H54 (cell line): ENCODE data around the gene COL4A4.

Experiments used
- DNase-seq: peaks from one replicate; pipeline ENCODE4 v3.0.0; 2011; ENCODE audit warnings: low spot score, mixed read lengths; ENCODE audit not compliant: insufficient read length
- FAIRE-seq: peaks from 3 replicates; lab custom pipeline; 2011; peaks lifted over from hg19 to GRCh38; lab: Jason Lieb, UNC
- POLR2A ChIP-seq: IDR thresholded peaks from 2 replicates; pipeline ENCODE4 v1.6.1; 2011; ENCODE audit warnings: low read depth, mild to moderate bottlenecking, low read length

The COL4A4 gene

DNA sequence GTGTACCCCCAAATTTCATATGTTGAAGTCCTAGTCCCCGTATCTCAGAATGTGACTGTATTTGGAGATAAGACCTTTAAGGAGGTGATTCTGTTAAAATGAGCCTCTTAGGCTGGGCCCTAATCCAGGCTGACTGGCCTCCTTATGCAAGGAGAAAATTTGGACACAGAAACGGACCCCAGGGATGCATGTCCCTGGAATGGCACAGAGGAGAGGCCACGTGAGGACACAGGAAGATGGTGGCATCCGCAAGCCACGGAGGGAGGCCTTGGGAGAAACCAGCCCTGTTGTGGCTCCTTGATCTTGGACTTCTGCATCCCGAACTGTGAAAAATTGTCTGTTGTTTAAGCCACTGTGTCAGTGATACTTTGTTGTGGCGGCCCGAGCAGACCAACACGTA is 150.7 kb downstream of the COL4A4 start:
- no peak for FAIRE-seq
- no peak for TF ChIP-seq POLR2A
- no peak for DNase-seq

DNA sequence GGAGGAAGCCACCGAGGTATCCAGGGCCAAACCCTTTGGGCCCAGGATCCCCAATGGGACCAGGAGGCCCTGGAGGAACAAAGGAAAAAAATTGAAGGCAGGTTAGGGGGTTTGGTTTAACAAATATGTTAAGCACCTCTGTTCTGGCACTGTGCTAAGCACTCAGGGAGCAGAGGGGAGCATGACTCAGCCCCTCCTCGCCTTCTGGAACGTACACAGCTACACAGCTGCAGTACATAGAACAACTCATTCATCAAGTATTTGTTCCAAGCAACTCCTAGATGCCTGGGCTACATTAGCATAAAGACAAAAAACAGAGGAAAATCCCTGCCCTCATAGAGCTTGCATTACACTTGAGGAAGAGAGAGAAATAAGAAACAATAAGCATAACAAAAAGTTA is 153.6 kb downstream of the COL4A4 start:
- DNase-seq (no peak), FAIRE-seq (no peak)
- no peak for TF ChIP-seq POLR2A

DNA sequence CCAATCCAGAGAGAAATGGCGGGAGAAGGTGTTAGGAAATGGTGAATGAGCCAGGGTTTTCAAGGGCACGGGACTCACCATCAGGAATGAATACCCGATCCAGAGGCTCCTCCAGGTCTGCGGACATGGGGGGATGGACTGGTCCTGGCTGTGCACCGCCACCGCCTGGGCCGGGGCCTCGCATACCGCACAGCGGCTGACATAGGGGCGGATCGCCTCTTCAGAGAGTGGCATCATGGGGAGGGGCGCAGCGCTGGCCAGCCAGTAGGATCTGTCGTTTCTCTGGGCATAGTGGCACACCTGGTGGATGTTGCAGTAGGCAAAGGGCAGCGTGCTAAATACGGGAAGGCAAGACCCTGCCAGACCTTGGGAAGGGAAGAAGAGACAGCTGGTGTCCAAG is 156.1 kb downstream of the COL4A4 start:
- no peak for FAIRE-seq
- no peak for TF ChIP-seq POLR2A

GRCh38 chr2:227007148-227007547 is 156.9 kb downstream of the COL4A4 start:
- DNase-seq, result no peak
- TF ChIP-seq POLR2A, result no peak
- no peak for FAIRE-seq

More for the DNA sequence above, 156.1 kb downstream of the COL4A4 start:
- DNase-seq, result no peak

DNA sequence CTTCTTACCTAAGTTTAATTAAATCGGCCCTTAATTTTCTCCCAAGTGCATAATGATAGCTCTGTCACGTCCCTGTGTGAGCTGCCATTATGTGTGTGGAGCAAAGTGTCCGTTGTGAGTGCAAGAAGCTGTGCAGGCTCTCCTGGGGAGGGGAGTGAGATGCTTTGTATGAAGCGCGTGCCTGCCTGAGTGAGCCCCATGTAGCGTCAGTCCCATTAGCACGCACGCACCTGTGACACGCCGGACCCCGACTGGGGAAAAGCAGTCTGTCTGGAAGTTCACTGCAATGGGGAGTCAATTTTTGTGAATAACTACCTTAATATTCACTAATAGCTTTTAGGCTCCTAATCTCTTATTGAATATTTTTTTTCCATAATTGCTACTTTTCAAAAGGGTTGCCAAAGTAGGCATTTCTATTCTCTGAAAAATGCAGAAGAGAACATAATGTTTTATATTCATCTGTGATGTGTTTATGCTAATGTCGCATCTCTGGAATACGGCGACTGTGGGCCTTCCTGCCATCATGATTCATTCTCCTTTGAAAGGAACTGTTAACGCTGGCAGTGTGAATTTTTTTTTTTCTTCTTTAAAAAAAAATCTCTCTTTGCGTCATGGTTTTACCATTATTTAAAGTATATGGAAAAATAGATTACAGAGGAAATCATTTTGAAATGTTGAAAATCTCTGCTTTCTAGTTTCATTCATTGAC is 157.7 kb downstream of the COL4A4 start:
- no peak for DNase-seq
- FAIRE-seq, result no peak

DNA sequence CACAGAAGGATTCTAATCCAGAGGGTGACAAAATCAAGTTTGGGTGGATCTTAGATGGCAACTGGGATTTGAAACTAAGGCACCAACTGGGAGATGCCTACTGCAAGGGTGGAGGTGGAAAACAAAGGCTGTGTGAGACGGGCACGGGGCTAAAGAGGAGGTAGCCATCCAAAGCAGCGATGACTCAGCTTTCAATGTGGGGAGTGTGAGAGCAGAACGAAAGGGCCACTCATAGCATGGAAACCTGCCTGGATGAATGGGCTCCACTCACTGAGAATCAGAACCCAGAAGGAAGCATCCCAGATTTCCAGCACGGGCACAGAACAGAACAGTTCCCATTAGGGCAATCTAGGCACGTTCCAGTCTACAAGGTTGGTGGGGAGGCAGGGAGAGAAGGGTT is 159.5 kb downstream of the COL4A4 start:
- TF ChIP-seq POLR2A, result no peak
- no peak for DNase-seq
- no peak for FAIRE-seq

More for the DNA sequence above, 157.7 kb downstream of the COL4A4 start:
- no peak for TF ChIP-seq POLR2A

DNA sequence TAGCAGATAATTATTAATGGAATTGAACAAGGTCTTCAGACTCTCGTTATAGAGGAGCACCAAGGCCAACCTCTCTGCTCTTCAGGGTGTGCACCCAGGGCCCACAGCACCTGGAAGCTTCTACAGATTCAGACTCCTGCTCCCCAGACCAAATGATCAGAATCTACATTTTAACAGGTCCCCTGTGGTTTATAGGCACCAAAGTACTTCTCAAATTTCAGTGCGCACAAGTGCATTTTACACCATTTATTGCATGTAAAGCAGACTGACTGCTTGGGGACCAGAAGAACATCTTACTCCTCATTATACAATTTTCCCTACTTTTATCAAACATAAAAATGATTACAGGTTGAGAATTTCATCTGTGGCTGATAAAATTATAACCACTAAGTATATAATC is 163.9 kb downstream of the COL4A4 start:
- no peak for TF ChIP-seq POLR2A
- FAIRE-seq (no peak), DNase-seq (no peak)

GRCh38 chr2:226999661-227000060 is 164.3 kb downstream of the COL4A4 start:
- no peak for DNase-seq
- FAIRE-seq, result no peak
- TF ChIP-seq POLR2A, result no peak

DNA sequence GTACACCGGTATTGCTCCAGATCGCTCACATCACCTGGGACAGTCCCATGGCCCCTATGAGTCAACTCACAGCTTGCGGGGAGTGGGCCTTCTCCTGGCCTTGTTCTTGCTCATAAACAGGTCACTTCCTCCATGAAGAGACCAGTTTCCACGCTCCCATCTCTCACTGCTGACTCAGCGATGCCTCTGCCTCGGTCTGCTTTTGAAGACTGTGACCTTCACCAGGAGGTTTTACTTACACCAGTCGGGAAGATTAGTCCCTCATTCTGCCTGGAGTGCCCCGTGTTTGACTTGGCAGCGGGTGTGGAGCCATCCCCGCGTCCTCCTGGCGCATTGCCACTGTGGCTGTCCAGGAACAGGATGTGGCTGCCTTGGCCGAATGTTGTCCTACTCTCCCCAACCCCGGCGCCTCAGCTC is 168.4 kb downstream of the COL4A4 start:
- TF ChIP-seq POLR2A, result no peak
- peak; percentile 73 for DNase-seq
- peak; percentile 86 for FAIRE-seq

- no peak for DNase-seq
- no peak for FAIRE-seq
Measured at GRCh38 chr2:226994775-226995174, 169.2 kb downstream of the COL4A4 start.

DNA sequence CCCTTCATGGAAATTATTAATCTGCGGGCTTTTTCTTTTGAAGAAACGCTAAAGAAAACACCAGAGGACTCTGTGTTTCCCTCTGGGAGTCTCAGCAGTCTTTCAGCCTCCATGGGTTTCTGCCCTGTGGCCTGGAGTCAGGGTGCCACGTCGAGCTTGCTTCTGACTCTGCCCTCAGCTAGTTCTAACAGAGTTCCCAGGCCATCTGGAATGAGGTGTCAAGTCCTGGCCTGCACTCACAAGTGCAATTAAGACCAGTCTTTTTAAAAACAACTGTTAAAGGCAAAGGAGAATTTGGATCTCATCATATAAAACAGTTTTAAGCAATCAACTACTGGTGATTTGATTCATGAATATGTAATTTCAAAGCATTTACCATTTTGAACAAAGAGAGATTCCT is 170.8 kb downstream of the COL4A4 start:
- FAIRE-seq, result no peak
- no peak for TF ChIP-seq POLR2A
- no peak for DNase-seq

More at GRCh38 chr2:226994775-226995174, 169.2 kb downstream of the COL4A4 start:
- TF ChIP-seq POLR2A, result no peak

- FAIRE-seq (no peak), DNase-seq (no peak)
- no peak for TF ChIP-seq POLR2A
Measured at GRCh38 chr2:226991663-226992062, 172.3 kb downstream of the COL4A4 start.

GRCh38 chr2:226985583-226985946 is 178.4 kb downstream of the COL4A4 start:
- no peak for TF ChIP-seq POLR2A
- no peak for DNase-seq
- no peak for FAIRE-seq

DNA sequence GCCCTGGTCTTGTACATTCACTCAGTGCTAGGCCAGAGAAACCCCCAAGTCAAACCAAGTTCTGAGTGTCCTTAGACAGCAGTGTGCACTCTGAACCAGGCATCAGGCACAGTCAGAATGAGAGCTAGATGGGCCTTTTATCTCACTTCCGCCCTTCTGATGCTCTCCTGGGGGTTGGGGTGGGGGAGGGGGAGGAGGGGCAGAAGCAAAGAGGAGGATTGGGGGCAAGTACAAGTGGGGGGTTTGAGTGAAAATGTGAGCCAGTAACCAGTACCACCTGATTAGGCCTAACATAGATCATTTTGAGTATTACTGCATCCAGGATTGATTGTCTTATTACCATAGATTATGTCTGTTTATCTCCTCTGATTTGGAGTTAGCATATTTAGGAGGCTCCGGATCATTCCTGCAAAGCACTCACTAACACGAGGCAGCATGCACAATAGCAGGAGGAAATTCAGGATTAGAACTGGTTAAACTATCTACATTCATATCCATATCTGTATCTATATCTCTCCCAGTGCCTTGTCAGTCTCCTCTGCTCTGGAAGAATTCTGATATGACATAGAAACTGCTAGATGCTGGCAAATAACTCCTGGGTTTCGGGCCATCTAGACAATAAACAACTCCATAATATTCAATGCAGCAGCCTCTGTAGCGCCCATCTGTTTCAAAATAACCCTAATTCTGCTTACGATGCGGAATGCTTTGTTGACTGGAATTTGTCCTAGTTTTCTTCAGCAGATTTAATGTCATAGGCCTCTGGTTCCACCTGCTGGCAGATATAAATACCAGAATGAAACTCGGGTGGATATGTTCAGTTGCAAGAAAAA is 179.0 kb downstream of the COL4A4 start:
- TF ChIP-seq POLR2A, result no peak
- DNase-seq (peak; percentile 39), FAIRE-seq (peak; percentile 45)

DNA sequence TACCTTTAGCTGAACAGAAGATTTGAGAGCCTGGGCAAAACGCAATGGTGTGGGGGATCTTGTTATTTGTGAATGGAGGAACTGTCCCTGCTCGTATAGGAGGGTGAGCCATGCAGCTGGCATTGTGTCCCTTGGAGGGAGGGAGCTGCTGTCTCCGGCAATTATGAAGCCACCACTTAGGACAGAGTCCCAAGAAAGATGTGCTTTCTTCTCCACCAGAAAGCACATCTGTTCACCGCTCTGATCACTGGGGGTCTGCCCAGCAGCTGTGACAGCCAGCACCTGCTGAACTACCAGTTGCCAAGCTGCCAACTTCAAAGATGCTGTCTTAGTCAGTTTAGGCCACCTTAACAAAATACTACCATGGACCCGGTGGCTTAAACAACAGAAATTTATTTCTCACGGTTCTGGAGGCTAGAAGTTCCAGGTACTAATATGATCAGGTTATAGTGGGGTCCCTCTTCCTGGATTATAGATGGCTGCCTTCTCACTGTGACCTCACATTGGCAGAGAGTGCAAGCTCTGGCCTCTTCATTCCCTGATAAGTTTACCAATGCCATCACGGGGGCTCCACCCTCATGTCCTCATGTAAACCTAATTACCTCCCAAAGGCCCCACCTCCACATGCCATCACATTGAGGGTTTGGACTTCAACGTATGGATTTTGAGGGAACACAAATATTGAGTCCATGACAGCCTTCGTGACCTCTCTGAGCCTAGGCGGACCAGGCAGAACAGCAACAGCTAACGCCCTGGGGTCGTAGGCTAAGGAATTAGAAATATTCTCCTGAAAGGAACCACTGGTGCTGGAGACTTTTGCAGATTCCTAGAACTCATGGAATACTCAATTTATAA is 179.9 kb downstream of the COL4A4 start:
- DNase-seq (no peak), FAIRE-seq (no peak)
- no peak for TF ChIP-seq POLR2A
